HG03196 (cell line): Measurements from ENCODE around the gene CEL.
"Not testable (repeated sequence)": the region's sequence is repeated elsewhere in the genome, so short reads cannot be mapped to it uniquely, and the experiment has no call there.

Source experiments
- ATAC-seq: cut with Tn5 transposase; IDR thresholded peaks from one replicate; pipeline ENCODE4 v1.9.1; 2021; ENCODE audit not compliant: unreplicated experiment

Gene CEL

GRCh38 chr9:133061764-133062145, at the start of gene CEL:
Gene CEL (plus strand): TSS chr9:133061981. CDS start chr9:133062003, 22 bp downstream.
- not testable (repeated sequence) for ATAC-seq

GRCh38 chr9:133014696-133015095, 47.1 kb upstream of the CEL start:
- no peak for ATAC-seq

DNA sequence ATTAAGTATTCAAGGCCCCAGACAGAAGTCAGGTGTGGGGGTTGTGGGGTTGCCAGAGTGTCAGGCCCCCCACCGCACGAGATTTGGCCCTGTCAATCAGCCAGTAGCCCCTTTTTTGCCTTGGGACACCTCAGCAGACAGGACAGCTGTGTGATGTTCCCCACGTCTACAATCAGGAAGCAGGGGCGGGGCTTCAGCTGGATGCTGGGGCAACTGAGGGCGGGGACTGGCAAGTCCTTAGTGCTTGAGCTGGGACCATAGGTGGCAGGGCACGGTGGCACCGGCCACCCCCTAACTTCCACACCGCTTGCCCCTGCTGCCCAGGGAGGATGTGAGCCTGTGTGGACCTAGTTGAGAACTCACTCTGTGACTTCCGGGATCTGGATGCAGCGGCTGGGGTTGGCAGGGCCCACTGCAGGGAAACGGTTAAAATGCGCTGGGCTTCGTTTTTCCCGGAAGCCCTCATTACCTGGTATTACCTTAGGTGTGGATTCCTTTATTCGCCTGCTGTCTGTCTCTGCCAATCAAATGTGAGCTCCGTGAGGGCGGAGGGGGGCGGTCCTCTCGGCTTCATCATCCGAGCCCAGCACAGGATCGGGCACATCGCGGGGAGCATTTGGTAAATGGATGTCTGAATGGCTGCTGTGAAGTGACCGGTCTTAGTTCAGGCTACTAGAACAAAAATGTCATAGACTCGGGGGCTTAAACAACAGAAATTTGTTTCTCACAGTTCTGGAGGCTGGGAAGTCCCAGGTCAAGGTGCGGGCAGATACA, 38.5 kb upstream of the CEL start:
- ATAC-seq, result no peak

DNA sequence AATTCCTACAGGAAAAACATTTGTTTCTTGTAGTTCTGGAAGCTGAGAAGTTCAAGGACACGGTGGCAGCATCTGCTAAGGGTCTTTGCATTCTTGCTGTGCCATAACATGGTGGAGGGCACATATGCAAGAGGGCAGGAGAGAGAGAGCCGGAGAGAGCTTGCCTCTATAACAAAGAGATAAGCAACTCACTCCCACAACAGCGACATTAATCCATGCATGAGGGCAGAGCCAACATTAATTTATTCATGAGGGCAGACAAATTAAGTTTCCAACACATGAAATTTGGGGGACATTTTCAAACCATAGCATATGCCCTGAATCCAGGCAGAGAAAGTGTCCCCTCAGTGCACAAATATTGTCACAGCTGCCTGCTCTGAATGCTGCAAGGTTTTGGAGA, 35.4 kb upstream of the CEL start:
- ATAC-seq, result no peak

- ATAC-seq, result no peak
Observed at GRCh38 chr9:133027134-133027533, 34.6 kb upstream of the CEL start.

DNA sequence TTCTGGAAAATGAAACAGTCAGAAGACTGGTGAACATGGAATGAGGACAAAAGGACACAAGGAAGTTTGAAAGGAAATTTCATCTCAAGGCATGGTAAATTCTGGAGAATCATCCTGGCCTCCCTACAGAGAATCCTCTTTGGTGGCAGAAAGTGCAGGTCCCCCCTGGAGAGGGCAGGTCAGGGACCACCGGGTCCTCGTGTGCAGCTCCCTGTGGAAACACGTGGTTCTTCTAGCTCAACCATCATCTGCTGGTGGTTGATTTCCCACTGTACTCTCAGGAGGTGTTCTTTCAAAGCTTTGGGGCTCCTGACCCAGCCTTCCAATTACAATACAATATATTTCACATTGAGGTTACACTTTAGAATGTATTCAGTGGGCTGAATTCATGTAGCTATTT, 33.6 kb upstream of the CEL start:
- no peak for ATAC-seq

- ATAC-seq, result peak; percentile 5
Observed at GRCh38 chr9:133029994-133030316, 31.8 kb upstream of the CEL start.

- ATAC-seq, result peak; percentile 92
Observed at GRCh38 chr9:133030317-133031129, 31.3 kb upstream of the CEL start, which contains the start of gene GTF3C5. Gene GTF3C5 (plus strand): TSS chr9:133030997. CDS start chr9:133031012, 15 bp downstream.

DNA sequence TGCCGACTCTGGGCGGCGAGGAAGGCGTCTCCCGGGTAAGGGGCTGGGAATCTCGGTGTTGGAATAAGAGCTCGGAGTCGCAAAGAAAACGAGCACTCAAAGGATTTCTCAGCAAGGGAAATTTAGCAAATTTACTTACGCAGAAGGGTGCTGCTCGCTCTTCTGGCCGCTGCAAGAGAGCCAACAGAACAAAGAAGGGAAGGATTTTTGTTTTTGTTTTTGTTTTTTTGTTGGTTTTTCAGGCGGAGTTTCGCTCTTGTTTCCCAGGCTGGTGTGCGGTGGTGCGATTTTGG, 30.7 kb upstream of the CEL start:
- ATAC-seq, result no peak

DNA sequence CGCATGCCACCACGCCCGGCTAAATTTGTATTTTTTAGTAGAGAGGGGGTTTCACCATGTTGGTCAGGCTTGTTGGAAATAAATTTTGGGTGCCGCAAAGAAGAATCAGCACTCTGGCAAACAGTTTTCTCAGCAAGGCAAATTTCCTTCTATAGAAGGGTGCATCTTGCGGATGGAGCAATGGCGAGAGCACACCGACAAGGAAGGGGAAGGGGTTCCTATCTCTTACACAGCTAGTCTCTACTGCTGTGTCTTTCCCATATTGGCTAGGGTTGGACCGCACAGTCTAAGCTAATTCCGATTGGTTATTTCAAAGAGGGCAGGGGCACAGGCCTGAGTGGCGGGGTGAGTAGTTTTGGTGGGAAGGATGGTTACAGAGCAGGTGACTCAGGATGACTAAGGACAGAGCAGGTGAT, 30.3 kb upstream of the CEL start:
- no peak for ATAC-seq

- ATAC-seq, result no peak
Observed at GRCh38 chr9:133032171-133032570, 29.6 kb upstream of the CEL start.

- no peak for ATAC-seq
Observed at GRCh38 chr9:133035669-133036068, 26.1 kb upstream of the CEL start.

GRCh38 chr9:133037775-133038515, 23.8 kb upstream of the CEL start:
- ATAC-seq, result no peak

GRCh38 chr9:133040892-133041479, 20.8 kb upstream of the CEL start:
- not testable (repeated sequence) for ATAC-seq

GRCh38 chr9:133041958-133042357, 19.8 kb upstream of the CEL start:
- no peak for ATAC-seq

DNA sequence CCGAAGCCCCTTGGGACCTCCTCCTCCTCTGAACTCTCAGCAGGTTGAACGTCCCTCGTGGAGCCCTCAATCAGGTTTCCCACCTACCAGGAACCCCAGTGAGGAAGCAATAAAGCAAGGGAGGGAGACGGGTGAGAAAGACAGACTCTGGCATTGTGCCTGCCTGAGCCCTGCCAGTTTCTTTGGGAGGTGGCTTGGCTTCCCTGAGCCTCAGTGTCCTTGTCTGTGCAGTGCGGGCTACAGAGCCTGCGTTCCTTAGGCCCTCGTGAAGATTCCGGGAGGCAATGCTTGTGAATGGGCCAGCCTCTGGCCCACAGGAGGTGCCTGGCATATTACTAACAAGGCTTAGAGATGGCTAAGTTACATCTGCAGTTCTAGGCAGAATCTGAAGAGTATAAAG, 19.1 kb upstream of the CEL start:
- ATAC-seq, result no peak

DNA sequence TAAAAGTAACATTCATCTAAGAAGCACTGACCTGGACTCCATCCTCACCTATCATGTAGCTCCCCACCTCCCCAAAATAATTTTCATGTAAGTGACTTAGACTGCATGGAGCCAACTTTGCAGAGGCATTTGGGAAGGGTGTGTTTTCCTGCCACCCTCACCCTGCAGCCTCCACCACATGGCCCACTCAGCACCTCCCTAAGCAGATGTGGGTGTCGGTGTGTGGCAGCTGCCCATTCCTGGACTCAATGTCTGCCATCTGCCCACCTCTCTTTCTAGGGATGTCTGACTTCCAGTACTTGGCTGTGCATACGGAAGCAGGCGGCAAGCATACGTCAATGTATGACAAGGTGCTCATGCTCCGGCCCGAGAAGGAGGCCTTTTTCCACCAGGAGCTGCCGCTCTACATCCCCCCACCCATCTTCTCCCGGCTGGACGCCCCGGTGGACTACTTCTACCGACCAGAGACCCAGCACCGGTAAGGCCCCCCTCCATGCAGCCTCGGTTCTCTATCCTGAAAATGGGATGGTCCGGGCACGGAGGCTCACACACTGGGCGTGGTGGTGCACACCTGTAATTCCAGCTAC, 18.2 kb upstream of the CEL start:
- ATAC-seq, result no peak

DNA sequence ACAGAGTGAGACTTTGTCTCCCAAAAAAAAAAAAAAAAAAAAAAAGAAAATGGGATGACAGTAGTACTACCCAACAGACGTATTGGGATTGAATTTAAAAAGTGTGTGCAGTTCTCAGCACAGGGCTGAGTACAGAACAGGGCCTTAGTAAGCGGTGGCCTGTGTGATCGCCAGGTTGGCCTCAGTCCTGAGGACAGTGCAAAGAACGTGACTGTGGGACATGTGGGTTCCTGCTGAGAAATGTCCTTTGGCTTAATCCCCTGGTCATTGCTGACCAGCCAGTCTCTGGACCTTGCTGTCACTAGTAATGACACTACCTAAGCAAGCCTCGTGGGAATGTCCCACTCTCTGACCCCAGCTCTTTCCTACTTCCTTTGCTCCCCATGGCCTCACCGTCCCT, 17.7 kb upstream of the CEL start:
- no peak for ATAC-seq

GRCh38 chr9:133044661-133045060, 17.1 kb upstream of the CEL start:
- no peak for ATAC-seq

DNA sequence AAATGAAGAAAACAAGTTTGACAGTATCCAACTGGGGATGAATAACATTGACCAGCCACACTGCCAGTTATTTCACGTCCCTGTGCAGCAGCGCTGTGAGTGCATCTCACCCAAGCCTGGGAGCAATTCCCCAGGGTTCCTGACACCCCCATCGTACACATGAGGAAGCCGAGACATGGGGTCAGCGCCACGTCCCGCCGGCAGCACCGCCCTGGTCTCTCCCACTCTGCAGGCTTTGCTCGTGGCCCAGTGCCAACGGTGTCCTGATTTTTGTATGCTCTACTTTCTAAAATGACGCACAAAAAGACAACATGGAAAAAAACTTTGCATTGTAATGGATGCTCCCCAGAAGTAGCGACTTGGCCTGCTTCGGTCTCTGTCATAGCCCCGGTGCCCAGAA, 16.6 kb upstream of the CEL start:
- no peak for ATAC-seq
